GM12873 (cell line): ENCODE measurements around the gene STH.

Experiments
- CTCF ChIP-seq: IDR thresholded peaks from 2 replicates; pipeline ENCODE4 v1.5.1; 2012; ENCODE audit warnings: low read depth, mild to moderate bottlenecking, moderate library complexity, low read length, control low read depth; ENCODE audit not compliant: insufficient read depth; ENCODE audit errors: missing control alignments

STH gene

GRCh38 chr17:45962221-45962972 lies 36.7 kb upstream of the STH start:
- no peak for TF ChIP-seq CTCF

GRCh38 chr17:45963283-45963682 lies 35.8 kb upstream of the STH start:
- TF ChIP-seq CTCF = no peak

DNA sequence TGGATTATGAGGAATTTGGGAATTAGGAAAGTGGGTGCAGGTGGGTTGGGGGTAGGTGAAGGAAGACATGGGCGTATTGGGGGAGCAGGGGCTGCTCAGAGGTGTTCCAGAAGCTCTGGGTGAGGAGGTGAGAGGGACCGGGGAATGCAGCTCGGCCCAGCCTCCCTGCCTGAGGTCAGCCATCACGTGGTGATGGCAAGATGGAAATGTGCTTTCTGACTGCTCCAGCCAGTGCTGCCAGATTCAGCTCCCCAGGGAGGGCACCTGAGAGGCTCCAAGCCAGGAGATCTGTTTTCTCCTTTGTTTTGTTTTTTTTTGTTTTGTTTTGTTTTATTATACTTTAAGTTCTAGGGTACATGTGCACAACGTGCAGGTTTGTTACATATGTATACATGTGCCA lies 35.2 kb upstream of the STH start:
- no peak for TF ChIP-seq CTCF

GRCh38 chr17:45964634-45965033 lies 34.4 kb upstream of the STH start:
- no peak for TF ChIP-seq CTCF

DNA sequence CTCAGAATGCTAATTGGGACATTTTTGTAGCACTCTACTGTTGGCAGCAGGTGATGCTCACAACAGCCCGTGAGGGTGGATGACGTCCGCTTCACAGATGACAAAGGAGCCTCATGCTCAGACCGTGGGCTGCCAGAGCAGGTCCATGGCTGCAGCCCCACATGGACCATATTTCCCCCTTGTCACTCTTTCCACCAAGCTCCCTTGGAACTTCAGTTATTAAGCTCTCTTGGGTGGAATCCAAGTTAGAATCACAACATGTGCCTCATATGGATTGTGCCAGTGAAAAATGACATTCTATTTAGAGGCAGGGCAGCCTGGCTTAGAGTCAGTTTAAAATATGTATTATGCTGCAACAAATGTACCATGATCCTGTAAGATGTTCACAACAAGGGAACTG lies 33.2 kb upstream of the STH start:
- TF ChIP-seq CTCF = no peak

- no peak for TF ChIP-seq CTCF
Measured at GRCh38 chr17:45966606-45967280, 32.3 kb upstream of the STH start.

GRCh38 chr17:45967378-45967777 lies 31.7 kb upstream of the STH start:
- TF ChIP-seq CTCF = no peak
